Activated naive CD4-positive, alpha-beta T cell treated with anti-CD3 and anti-CD28 coated beads for 36 hours (primary cell): ENCODE measurements around the gene C16orf92. TPM values are rescaled to one million over a fixed set of nuclear protein-coding genes. Genes with fewer than 3 reads are reported as not detected.

Source experiments
- CTCF ChIA-PET: fragments of 350-600 bp; sonication (Branson Sonifier 250); formaldehyde crosslinking; loops from one replicate; lab custom pipeline; 2021; ENCODE audit warnings: antibody characterized with exemption; lab: Charles Lee
- DNase-seq: peaks from one replicate; pipeline ENCODE4 v3.0.0-alpha.2; 2020
- H3K27ac Mint-ChIP-seq: one replicate; pipeline ENCODE4 v1.8.0; 2021; ENCODE audit warnings: mild to moderate bottlenecking, mixed read lengths
- H3K27me3 Mint-ChIP-seq: one replicate; pipeline ENCODE4 v1.8.0; 2021; ENCODE audit warnings: low read depth, mixed read lengths
- H3K36me3 Mint-ChIP-seq: one replicate; pipeline ENCODE4 v1.8.0; 2021; ENCODE audit warnings: low read depth, mixed read lengths
- H3K4me1 Mint-ChIP-seq: one replicate; pipeline ENCODE4 v1.8.0; 2021; ENCODE audit warnings: low read depth, mixed read lengths
- H3K4me3 Mint-ChIP-seq: one replicate; pipeline ENCODE4 v1.8.0; 2021; ENCODE audit warnings: mild to moderate bottlenecking, moderate library complexity, mixed read lengths
- H3K9me3 Mint-ChIP-seq: one replicate; pipeline ENCODE4 v1.8.0; 2021; ENCODE audit warnings: mixed read lengths
- intact Hi-C: fragments of 100-400 bp; cut with micrococcal nuclease; formaldehyde crosslinking; loops from one replicate; pipeline ENCODE4 v1.15.1; 2023
- total RNA-seq, 2 experiments: library from RNA; stranded (reverse); gene quantifications; one replicate each; pipeline ENCODE4 v1.2.3, GENCODE V29; 2021

Gene C16orf92
- total RNA-seq, 2 experiments from 2014 or later: not detected

GRCh38 chr16:30023586-30023985 lies 588 bp downstream of the C16orf92 start:
- Mint-ChIP-seq H3K9me3 (no peaks in the 10 kb centered on the region), H3K4me3 (no peak overlapping the region), H3K27ac (no peak overlapping the region), H3K4me1 (peaks cover 5% of the 10 kb centered on the region), H3K27me3 (peaks cover 18% of the 10 kb centered on the region), H3K36me3 (no peaks in the 10 kb centered on the region)
- no peak for DNase-seq
- intact Hi-C loops: loop anchor here (5.0 to 10.0 kb wide), 4 partner anchors 51 to 216 kb away; partner anchors contain the start of genes CDIPT, KCTD13, MAZ and TAOK2
- CTCF ChIA-PET: interaction anchor here (1.2 to 2.6 kb wide), 4 partner anchors 9 to 332 kb away, joined by 3 to 26 read pairs (median 6); partner anchors contain the start of gene KCTD13

- CTCF ChIA-PET: no interaction called here
- intact Hi-C loops: loop anchor here (5.0 to 10.0 kb wide), 4 partner anchors 52 to 217 kb away; partner anchors contain the start of genes CDIPT, KCTD13, MAZ and TAOK2
- peaks cover 5% of the 10 kb centered on the region for H3K4me1 Mint-ChIP-seq
- H3K36me3 Mint-ChIP-seq: no peaks in the 10 kb centered on the region
- DNase-seq: no peak
- no peaks in the 10 kb centered on the region for H3K9me3 Mint-ChIP-seq
- H3K4me3 Mint-ChIP-seq: no peak overlapping the region
- H3K27ac Mint-ChIP-seq: no peak overlapping the region
- peaks cover 23% of the 10 kb centered on the region for H3K27me3 Mint-ChIP-seq
Observed at GRCh38 chr16:30024451-30024850, 1.5 kb downstream of the C16orf92 start.

- CTCF ChIA-PET: no interaction called here
- no peak overlapping the region for H3K27ac Mint-ChIP-seq
- DNase-seq: no peak
- no peaks in the 10 kb centered on the region for H3K36me3 Mint-ChIP-seq
- intact Hi-C loops: loop anchor here (10.0 kb wide), 1 partner anchor 100 kb away; the partner anchor contains the start of gene KCTD13
- H3K27me3 Mint-ChIP-seq: peaks cover 30% of the 10 kb centered on the region
- peaks cover 7% of the 10 kb centered on the region for H3K4me1 Mint-ChIP-seq
- H3K4me3 Mint-ChIP-seq: no peak overlapping the region
- no peaks in the 10 kb centered on the region for H3K9me3 Mint-ChIP-seq
Observed at GRCh38 chr16:30025156-30025555, 2.2 kb downstream of the C16orf92 start.

- peaks cover 9% of the 10 kb centered on the region for H3K4me1 Mint-ChIP-seq
- no peaks in the 10 kb centered on the region for H3K36me3 Mint-ChIP-seq
- H3K27me3 Mint-ChIP-seq: peaks cover 32% of the 10 kb centered on the region
- CTCF ChIA-PET: no interaction called here
- no peak overlapping the region for H3K4me3 Mint-ChIP-seq
- no peaks in the 10 kb centered on the region for H3K9me3 Mint-ChIP-seq
- no peak for DNase-seq
- intact Hi-C loops: loop anchor here (10.0 kb wide), 1 partner anchor 101 kb away; the partner anchor contains the start of gene KCTD13
- H3K27ac Mint-ChIP-seq: no peak overlapping the region
Observed at GRCh38 chr16:30025574-30025973, 2.6 kb downstream of the C16orf92 start.

GRCh38 chr16:30026449-30026848 lies 3.5 kb downstream of the C16orf92 start:
- no peaks in the 10 kb centered on the region for H3K9me3 Mint-ChIP-seq
- CTCF ChIA-PET: no interaction called here
- DNase-seq: no peak
- peaks cover 6% of the 10 kb centered on the region for H3K4me1 Mint-ChIP-seq
- H3K4me3 Mint-ChIP-seq: no peak overlapping the region
- intact Hi-C loops: loop anchor here (10.0 kb wide), 1 partner anchor 102 kb away; the partner anchor contains the start of gene KCTD13
- peaks cover 34% of the 10 kb centered on the region for H3K27me3 Mint-ChIP-seq
- H3K27ac Mint-ChIP-seq: no peak overlapping the region
- no peaks in the 10 kb centered on the region for H3K36me3 Mint-ChIP-seq

GRCh38 chr16:30027588-30028437 lies 4.8 kb downstream of the C16orf92 start:
- no peak for DNase-seq
- H3K4me3 Mint-ChIP-seq: no peak overlapping the region
- no peak overlapping the region for H3K27ac Mint-ChIP-seq
- intact Hi-C loops: loop anchor here (10.0 kb wide), 1 partner anchor 103 kb away; the partner anchor contains the start of gene KCTD13
- CTCF ChIA-PET: no interaction called here
- H3K36me3 Mint-ChIP-seq: no peaks in the 10 kb centered on the region
- peaks cover 10% of the 10 kb centered on the region for H3K4me1 Mint-ChIP-seq
- H3K9me3 Mint-ChIP-seq: no peaks in the 10 kb centered on the region
- peaks cover 42% of the 10 kb centered on the region for H3K27me3 Mint-ChIP-seq

GRCh38 chr16:30028438-30029076 lies 5.6 kb downstream of the C16orf92 start:
- H3K36me3 Mint-ChIP-seq: no peaks in the 10 kb centered on the region
- no peak overlapping the region for H3K4me3 Mint-ChIP-seq
- no peaks in the 10 kb centered on the region for H3K9me3 Mint-ChIP-seq
- no peak for DNase-seq
- peaks cover 10% of the 10 kb centered on the region for H3K4me1 Mint-ChIP-seq
- H3K27me3 Mint-ChIP-seq: peaks cover 42% of the 10 kb centered on the region
- intact Hi-C loops: loop anchor here (10.0 kb wide), 1 partner anchor 104 kb away; the partner anchor contains the start of gene KCTD13
- no peak overlapping the region for H3K27ac Mint-ChIP-seq
- CTCF ChIA-PET: no interaction called here

GRCh38 chr16:30030011-30030685 lies 7.2 kb downstream of the C16orf92 start:
- no peak for DNase-seq
- H3K27ac Mint-ChIP-seq: no peak overlapping the region
- CTCF ChIA-PET: interaction anchor here (0.7 to 3.8 kb wide), 2 partner anchors 11 to 13 kb away, joined by 3 to 23 read pairs; no protein-coding TSS in a partner anchor
- intact Hi-C loops: no loop called here
- H3K9me3 Mint-ChIP-seq: no peaks in the 10 kb centered on the region
- no peak overlapping the region for H3K4me3 Mint-ChIP-seq
- H3K4me1 Mint-ChIP-seq: peaks cover 10% of the 10 kb centered on the region
- peaks cover 44% of the 10 kb centered on the region for H3K27me3 Mint-ChIP-seq
- H3K36me3 Mint-ChIP-seq: no peaks in the 10 kb centered on the region

- CTCF ChIA-PET: interaction anchor here (0.6 to 3.8 kb wide), 19 partner anchors 8 to 385 kb away, joined by 3 to 26 read pairs (median 6); partner anchors contain the start of genes C16orf92, KCTD13 and TBX6
- intact Hi-C loops: no loop called here
- Mint-ChIP-seq H3K27me3 (peaks cover 46% of the 10 kb centered on the region), H3K36me3 (no peaks in the 10 kb centered on the region), H3K9me3 (no peaks in the 10 kb centered on the region), H3K27ac (no peak within 1 kb of the TSS), H3K4me3 (no peak within 1 kb of the TSS), H3K4me1 (peaks cover 10% of the 10 kb centered on the region)
- no peak for DNase-seq
Observed at GRCh38 chr16:30030841-30031413, 7.9 kb downstream of the C16orf92 start, which contains the start of gene TLCD3B. TLCD3B (minus strand) TSS chr16:30031271; CDS start chr16:30030527, 744 bp downstream.

- H3K36me3 Mint-ChIP-seq: no peaks in the 10 kb centered on the region
- CTCF ChIA-PET: interaction anchor here (0.5 to 3.8 kb wide), 33 partner anchors 9 to 419 kb away, joined by 3 to 26 read pairs (median 5); partner anchors contain the start of genes C16orf92, KCTD13, TAOK2 and TBX6
- H3K27me3 Mint-ChIP-seq: peaks cover 46% of the 10 kb centered on the region
- H3K4me3 Mint-ChIP-seq: no peak overlapping the region
- H3K27ac Mint-ChIP-seq: no peak overlapping the region
- DNase-seq: no peak
- intact Hi-C loops: no loop called here
- H3K9me3 Mint-ChIP-seq: no peaks in the 10 kb centered on the region
- H3K4me1 Mint-ChIP-seq: peaks cover 10% of the 10 kb centered on the region
Observed at GRCh38 chr16:30031477-30031918, 8.5 kb downstream of the C16orf92 start.
